ENCODE measurements around the gene RANBP1.

- TF ChIP-seq HCFC1 (IDR thresholded peaks at IDR 0.05; ENCODE audit: low read depth, low read length) (no peak), ZNF274 (CRISPR knock-in tag; IDR thresholded peaks at IDR 0.05) (no peak), AHDC1 (CRISPR knock-in tag; IDR thresholded peaks at IDR 0.05; ENCODE audit: borderline replicate concordance) (no peak), SOX13 (IDR thresholded peaks at IDR 0.05) (no peak), SOX13 (CRISPR knock-in tag; conservative IDR thresholded peaks at IDR 0.05 in 1 of 2, IDR thresholded peaks at IDR 0.05 in 1 of 2) (no peak), FIP1L1 (IDR thresholded peaks at IDR 0.05; ENCODE audit: borderline replicate concordance, insufficient read depth, low read depth, low read length) (no peak), ZNF446 (CRISPR knock-in tag; IDR thresholded peaks at IDR 0.05) (no peak), ZNF670 (CRISPR knock-in tag; IDR thresholded peaks at IDR 0.05; ENCODE audit: borderline replicate concordance) (no peak), GTF3A (CRISPR knock-in tag; conservative IDR thresholded peaks at IDR 0.05) (no peak)
Measured at GRCh38 chr22:20106849-20107237, 9.1 kb upstream of the RANBP1 start.
